ENCODE data around the gene PTPRM. TPM values are rescaled to one million over a fixed set of nuclear protein-coding genes. Genes with fewer than 3 reads are reported as not detected.

PTPRM gene
- total and polyA plus RNA-seq, 2 experiments from 2014 or later, result 1.6 to 5.3 TPM

GRCh38 chr18:8328126-8328525 lies 761.0 kb downstream of the PTPRM start:
- Mint-ChIP-seq H3K4me3 (no peak overlapping the region), H3K9me3 (no peaks in the 10 kb centered on the region), H3K27ac (no peak overlapping the region), H3K27me3 (ENCODE audit: insufficient read depth, low read depth, poor library complexity) (no peaks in the 10 kb centered on the region), H3K4me1 (no peaks in the 10 kb centered on the region; the same call in 2 of the 3 replicates), H3K36me3 (ENCODE audit: low read depth) (no peaks in the 10 kb centered on the region)
- Histone ChIP-seq H3K4me1 (ENCODE audit: insufficient read depth) (no peaks in the 10 kb centered on the region), H3K9me2 (ENCODE audit: insufficient read depth) (no peaks in the 10 kb centered on the region), H3K27me3 (ENCODE audit: insufficient read depth) (no peaks in the 10 kb centered on the region), H3K36me3 (ENCODE audit: insufficient read depth) (no peaks in the 10 kb centered on the region), H3K4me3 (no peak overlapping the region), H3K4me2 (no peak overlapping the region), H3K79me2 (replicated peaks; ENCODE audit: insufficient read depth) (no peaks in the 10 kb centered on the region), H2AFZ (no peak overlapping the region), H3F3A (replicated peaks; ENCODE audit: low read depth) (no peaks in the 10 kb centered on the region), H3K27ac (ENCODE audit: low read depth) (no peak overlapping the region), H4K20me1 (replicated peaks; ENCODE audit: insufficient read depth) (no peaks in the 10 kb centered on the region)
- DNase-seq (ENCODE audit: low spot score) (no peak), ATAC-seq (no peak)
- TF ChIP-seq EZH2 (IDR thresholded peaks at IDR 0.05; ENCODE audit: low read depth, unreplicated experiment) (no peak), ZNF462 (CRISPR knock-in tag; IDR thresholded peaks at IDR 0.05) (no peak), CTCF (conservative IDR thresholded peaks at IDR 0.05; ENCODE audit: low read depth in 2 of 2) (no peak), JUNB (IDR thresholded peaks at IDR 0.05; ENCODE audit: unreplicated experiment) (no peak), CREB1 (CRISPR knock-in tag; IDR thresholded peaks at IDR 0.05; ENCODE audit: low read depth) (no peak), STAT1 (IDR thresholded peaks at IDR 0.05; ENCODE audit: unreplicated experiment) (no peak), REST (IDR thresholded peaks at IDR 0.05; ENCODE audit: unreplicated experiment) (no peak), ZNF114 (CRISPR knock-in tag; IDR thresholded peaks at IDR 0.05) (no peak), POLR2AphosphoS5 (IDR thresholded peaks at IDR 0.05; ENCODE audit: low read depth) (no peak), ZNF331 (CRISPR knock-in tag; IDR thresholded peaks at IDR 0.05; ENCODE audit: low read depth) (no peak), EZH2phosphoT487 (IDR thresholded peaks at IDR 0.05; ENCODE audit: unreplicated experiment) (no peak), NANOG (IDR thresholded peaks at IDR 0.05; ENCODE audit: borderline replicate concordance) (no peak), ETS1 (IDR thresholded peaks at IDR 0.05) (no peak)
